Activated CD4-positive, CD25-positive, alpha-beta regulatory T cell (primary cell): ENCODE measurements around the gene RFNG.

ENCODE experiments used
- DNase-seq, 4 experiments: peaks; one replicate each; lab custom pipeline; 2025; lab: John Stamatoyannopoulos, UW

RFNG gene

DNA sequence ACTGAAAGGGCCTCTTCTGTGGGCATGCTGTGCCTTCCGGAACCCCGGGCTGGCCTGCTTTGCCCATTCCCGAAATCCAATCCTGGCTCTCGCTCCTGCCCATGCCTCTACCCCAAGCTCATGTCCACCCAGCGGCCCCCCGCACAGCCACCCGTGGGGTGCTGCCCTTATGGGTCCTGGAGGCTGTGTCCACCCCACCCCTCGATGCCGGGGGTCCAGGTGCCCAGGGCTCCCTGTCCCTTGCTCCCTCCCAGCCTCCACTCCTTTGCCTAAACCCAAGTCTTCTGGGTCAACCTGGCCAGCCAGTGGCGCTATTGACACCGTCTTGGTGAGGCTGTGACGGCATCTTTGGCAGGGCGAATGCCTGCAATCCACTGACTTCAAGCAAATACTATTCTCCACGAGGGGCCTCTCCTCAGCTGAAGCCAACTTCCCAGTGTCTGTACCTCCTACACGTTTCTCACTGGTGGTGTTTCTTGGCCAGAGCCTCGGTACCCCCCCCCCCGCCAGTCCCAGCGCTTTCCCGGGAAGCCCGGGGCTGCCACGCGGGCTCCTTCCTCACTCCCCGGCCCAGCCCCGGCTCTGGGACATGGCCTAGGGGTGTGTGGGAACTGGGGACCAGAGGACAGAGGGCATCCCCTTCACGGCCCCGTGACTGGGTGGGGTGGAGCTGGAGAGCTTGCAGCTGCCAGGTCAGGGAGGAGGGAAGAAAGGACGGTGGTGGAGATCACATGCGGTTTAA, 26.2 kb upstream of the RFNG start:
- DNase-seq = no peak

DNA sequence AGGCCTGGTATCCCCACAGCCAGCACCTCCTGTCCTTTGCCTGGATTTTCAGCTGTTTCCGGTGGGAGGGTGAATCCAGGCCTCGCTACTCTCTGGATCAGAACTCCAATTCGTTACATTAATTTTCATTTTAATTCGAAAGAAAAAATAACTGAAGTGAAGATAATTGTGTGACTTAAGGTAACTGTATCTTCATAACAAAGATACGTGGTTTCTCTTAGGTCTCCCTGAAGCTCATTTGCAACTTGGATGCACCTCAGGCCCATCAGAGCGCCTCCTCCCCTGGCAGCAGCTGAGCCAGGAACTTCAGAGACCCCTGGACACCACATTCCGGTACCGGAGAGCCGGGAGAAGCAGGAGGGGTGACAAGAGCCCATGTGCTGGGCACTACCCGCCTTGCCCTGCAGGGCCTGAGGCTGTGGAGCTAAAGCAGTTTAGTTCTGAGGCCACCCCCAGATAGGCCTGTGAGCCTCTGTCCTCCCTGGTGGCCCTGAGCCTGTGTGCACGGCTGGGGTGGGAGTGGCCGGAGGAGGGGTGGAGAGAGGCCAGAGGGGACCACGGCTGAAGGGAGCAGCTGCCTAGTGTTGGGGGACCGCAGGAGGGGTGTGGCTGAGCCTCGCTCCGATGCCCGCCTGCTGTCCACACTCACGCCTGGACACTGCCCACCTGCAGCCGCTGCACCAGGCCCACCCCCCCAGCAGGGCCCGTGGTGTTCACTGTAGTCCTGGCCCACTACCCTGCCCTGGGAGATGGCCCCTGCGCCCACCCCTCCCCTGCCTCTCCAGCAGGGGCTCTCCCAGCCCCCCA, 25.4 kb upstream of the RFNG start:
- DNase-seq = no peak

DNA sequence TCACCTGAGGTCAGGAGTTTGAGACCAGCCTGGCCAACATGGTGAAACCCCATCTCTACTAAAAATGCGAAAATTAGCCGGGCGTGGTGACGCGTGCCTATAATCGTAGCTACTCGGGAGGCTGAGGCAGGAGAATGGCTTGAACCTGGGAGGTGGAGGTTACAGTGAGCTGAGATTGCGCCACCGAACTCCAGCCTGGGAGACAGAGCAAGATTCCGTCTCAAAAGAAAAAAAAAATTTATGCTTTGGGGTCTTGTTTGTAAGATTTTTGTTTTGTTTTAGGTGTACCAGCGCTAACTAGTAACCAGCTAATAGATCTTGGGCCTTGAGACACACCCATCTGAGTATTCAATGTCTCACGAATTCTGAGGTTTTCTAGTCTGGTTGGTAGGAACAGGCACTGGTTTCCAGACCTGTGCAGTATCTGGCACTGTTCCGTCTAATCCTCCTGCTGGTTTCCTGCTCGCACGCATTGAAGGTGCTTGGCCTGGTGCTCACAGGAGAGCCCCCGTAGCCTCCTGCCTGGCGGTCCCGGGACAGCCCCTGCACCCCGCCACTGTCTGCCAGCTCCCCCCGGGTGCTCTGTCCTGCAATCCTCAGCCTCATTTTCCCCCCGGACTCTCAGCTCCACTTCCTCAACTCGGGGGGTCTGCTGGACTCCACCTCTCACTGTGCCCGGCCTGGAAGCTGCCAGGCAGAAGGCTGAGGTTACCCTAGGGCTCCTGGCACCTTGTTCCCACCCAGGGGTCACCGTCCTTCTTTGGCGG, 24.6 kb upstream of the RFNG start:
- no peak for DNase-seq

DNA sequence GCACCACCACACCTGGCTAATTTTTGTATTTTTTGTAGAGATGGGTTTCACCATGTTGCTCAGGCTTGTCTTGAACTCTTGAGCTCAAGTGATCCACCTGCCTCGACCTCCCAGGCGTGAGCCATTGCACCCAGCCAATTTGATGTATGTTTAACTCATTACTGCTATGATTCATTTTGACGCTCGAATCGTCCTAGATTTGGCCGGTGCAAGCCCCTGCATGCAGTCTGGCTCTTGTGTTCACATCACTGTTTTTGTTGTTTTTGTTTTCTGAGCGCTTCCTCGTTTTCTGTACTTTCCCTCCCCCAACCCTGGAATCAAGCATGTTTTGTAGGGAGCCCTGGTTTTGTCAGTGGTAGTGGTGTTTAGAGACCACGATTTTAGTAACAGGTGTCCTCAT, 21.8 kb upstream of the RFNG start:
- no peak for DNase-seq

DNA sequence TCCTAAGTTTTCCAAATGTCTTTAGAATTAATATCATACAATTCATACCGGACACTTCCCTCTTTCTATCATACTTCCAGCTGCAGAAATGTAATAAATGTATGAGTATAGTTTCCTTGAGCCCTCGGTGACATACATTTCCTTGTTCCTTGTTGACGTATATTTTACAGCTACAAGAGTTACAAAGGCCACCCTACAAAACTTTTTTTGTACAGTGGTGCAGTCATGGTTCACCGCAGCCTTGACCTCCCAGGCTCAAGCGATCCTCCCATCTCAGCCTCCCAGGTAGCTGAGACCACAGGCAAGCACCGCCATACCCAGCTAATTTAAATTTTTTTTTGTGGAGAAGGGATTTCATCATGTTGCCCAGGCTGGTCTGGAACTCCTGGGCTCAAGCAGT, 21.2 kb upstream of the RFNG start:
- no peak for DNase-seq

DNA sequence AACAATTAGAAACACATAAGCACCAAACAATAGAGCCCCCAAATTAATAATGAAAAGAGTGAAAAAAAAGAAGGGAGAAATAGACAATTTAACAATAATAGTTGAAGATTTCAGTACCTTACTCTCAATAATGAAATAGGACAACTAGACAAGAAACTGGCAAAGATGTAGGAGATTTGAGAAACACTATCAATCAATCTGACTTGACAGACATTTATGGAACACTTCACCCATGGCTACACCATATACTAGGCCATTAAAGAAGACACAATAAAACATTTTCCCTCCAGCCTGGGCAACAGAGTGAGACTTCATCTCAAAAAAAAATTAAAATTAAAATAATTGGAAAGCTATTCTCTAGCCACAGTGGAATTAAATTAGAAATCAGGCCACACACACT, 19.0 kb upstream of the RFNG start:
- DNase-seq = no peak

DNA sequence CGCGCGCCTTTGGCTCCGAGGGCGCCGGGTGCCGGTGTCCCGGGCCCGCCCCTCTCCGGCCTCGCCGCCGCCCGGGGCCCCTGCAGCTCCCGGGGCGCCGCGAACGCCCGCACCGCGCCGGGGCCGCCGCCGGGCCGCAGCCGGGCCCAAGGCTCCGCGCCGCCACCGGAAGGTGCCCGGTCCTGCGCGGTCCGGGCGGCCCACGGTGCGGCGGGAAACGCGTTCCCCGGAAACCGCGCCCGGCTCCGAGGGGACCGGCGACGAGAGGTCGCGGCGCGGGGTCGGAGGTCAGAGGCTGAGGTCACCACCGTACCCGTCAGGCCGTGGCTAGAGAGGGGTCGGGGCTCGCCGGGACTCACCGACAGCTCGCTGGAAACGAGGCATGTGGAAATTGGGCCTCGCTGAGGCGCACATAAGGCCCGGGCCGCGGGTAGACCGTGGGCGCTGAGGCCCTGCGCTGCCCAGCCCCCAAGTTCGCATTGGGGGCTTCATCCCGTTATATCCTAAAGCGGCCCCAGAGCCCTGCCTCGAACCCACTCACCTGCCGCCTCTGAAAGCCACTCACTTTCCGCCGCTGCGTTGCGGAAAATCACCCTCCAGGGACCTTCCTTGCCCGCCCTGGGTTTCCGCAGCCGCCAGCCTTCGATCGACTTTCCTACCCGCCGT, 14.2 kb upstream of the RFNG start, which contains the start of gene DUS1L:
DUS1L (minus strand) TSS at position 167 of the 666 bp plus-strand sequence. CDS start 745 bp downstream, outside the sequence.
- peak; percentile 42 to 62 (median 50) for DNase-seq

DNA sequence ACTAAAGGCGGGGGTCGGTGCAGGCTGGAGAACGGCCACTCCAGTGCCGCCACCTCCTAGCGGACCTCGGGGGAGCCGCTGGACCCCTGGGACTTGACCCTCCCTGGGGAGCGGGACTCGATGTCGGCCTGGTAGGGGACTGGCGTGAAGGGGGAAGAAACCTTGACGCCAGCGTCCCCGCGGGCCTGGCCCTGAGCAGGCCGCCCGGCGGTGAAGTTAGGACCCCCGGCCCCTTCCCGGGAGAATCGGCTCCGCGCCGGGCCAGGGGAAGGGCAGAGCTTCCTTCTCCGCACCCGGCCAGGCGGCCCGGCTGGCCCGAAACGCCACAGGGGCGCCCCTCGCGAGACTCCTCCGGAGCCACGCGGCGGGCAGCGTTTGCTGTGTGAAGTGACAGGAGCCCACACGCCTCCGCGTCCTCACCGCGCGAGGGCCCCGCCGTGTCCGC, 13.6 kb upstream of the RFNG start:
- no peak for DNase-seq

DNA sequence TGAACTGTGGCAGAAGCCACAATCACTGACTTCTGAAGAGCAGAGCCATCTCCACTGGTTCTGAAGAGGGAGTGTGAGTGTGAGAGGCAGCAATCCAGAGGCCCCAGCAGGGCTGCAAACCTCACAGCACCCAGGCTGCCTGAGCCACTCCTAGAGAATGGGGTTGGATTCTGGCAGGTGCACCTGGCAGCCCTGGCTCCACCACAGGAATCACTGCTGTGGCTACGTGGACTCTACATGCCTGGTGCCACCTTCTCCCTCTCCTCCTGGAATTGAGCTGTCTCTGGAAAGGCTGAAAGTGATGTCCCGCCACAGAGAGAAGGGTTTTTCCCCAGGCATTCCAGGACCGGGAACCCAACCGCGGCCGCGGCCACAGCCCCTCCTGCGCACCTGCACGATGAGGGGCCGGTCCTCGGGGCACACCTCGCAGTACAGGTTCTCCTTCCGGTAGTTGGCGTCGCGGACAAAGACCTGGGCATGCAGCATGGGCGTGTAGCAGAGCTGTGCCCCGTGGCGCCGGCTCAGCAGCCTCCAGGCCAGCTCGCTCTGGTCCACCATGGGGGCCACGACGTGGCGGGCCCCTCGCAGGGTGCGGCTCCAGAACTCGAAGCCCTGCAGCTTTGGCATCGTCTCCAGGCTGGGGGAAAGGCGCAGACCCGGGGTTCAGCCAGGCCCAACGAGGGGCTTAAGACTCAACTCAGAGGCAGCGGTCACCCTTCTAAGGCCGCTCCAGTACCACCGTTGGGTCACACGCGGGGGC, 13.0 kb upstream of the RFNG start:
- DNase-seq = no peak

DNA sequence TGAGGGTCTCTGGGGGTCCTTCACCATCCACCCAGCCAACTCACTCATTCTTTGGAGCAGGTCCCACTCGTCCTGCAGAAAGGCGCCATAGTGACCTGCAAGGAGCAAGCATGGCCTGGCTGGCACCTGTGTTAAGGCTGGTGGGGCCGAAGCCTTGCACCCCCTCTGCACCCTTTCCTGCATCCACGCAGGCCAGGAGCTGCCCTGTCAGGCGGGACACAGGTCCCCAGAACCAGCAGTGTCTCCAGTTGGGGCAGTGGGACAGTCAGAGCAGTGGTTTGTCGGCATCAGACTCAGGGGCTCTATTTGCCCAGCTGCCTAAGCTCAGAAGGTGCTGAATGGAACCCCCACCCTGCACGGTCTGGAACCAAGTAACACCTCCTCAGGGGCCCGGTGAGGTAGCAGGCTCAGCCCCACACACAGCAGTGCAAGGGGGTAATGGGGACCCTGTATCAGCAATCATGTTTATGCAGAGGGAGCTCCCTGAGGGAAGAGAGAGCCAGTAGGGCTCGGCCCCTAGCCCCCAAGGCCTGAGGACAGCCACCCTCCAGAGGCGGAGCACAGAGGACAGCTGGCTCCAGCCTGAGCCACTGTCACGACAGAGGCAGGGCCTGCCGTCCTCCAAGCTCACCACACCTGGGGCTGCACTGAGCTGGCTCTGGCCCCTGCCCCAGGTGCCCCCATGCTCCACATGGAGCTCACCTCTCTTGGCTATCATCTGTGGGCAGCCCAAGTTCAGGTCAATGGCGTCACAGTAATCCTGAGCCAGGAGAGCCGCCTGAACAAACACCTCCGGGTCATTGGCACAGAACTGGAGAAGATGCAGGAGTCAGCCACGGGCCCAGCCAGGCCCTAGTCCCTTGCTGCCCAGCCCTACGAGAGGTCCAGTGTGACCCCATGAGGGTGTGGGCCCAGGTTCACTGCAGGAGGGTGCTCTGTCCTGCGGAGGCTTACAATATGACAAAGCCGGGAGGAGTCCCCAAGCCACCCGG, 12.1 kb upstream of the RFNG start:
- DNase-seq = no peak

DNA sequence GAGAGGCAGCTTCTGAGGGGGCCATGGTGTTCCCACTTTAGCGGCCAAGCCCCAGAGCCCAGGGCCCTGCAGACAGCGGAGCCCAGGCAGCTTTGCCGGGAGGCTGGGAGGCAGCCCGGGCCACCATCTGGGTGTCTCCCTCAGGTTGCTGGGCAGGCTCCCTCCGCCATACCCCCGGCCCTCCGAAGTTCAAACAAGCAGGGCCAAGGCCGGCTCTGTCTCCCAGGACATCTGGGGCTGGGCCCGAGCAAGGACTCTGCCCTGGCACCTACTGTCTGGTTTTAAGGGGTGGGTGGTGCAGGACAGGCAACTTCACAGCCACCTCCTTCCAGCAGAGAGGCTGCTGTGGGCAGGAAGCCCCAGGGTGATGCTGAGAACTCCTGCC, 11.4 kb upstream of the RFNG start:
- DNase-seq = no peak

DNA sequence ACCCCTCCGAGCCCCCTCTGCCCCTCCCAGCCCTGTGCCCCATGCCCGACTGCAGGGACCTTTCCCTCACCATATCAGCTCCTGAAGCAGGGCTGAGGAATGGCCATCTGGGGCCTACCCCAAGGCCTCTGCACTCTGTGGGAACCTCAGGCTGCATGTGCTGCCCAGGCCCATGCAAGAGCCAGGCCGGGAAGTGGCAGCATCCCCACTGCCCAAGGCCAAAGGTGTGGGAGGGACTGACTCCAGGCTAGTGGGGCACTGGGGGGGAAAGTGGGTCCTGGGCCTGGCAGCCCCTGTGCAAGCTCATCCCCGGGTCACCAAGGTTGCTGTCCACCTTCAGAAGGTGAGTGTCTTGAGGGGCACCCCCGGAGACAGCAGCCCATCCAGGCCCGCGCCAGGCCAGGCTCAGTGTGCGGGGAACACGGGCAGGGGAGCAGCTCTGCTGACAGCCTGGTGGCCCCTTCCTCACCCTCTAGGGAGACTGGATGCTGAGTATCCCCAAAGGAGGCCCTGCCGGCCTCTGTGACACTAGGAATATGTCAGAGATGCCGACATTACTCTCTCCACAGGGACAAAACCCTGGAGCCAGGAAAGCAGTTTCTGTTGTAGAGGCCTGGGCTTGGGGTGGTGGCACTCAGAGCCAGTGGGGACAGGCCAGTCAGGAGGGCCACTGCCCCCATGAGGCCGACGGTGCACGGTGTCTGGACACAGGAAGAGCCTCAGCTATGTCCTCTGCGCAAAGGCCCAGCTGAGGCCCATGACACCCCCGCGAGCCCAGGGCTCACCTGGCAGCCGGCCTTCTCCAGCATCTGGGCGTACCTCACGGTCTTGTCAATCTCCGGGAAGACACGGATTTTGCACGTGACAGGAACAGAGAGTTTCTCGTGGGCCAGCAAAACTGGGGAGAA, 10.7 kb upstream of the RFNG start:
- no peak for DNase-seq

DNA sequence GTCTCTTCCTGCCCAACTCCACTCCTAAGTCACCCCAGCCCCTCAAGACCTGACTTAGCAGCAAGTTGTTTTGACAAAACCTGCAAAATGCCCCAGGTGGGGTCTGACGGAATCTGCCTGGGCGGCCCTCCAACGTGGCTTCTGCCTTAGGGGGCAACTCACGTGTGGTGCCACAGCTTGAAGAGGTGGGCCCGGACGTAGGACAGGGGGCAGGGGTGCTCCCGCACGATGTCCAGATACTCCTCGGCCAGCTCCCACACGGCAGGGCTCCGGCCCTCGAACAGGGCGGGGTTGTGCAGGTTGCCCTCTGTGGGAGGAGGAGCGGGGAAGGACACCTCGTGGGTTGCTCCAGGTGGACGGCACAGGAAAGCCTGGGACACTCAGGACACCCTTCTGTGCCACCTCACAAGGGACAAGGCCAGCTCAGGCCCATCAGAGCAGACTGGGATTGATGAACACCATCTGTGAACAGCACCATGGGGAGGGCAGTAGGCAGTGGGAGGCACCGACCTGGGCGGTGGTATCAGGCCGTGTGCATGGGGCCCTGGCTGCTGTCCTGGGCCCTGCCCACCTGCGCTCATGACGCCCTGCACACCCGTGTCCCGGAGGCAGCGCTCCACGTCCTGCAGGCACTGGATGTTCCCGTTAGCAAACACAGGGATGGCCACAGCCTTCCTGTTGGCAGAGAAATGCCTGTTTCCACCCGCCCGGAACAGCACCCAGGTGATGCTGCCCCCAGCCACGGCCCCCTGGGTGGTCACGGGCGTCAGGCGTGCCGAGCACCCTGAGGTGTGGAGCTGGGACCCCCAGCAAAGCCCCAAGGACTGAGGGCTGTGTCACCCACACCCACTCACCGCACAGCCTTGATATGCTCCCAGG, 9.7 kb upstream of the RFNG start:
- DNase-seq = no peak

DNA sequence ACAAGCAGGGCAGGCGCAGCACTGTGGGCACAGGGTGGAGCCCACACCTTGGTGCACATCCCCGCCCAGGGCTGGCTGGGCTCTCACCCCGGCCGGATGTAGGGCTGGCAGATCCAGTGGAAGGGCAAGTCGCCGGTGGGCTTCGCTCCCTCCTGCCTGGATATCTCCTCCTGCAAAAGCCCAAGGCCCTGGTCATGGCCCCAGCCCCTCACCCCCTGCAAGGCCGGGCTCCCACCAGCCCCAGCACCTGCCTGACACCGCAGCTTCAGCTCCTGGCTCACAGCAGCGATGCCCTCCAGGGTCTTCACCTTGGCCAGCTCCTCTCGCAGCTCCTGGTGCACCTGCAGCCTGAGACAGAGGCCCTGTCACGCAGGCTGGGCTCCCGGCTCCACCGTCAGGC, 9.0 kb upstream of the RFNG start:
- DNase-seq = no peak

DNA sequence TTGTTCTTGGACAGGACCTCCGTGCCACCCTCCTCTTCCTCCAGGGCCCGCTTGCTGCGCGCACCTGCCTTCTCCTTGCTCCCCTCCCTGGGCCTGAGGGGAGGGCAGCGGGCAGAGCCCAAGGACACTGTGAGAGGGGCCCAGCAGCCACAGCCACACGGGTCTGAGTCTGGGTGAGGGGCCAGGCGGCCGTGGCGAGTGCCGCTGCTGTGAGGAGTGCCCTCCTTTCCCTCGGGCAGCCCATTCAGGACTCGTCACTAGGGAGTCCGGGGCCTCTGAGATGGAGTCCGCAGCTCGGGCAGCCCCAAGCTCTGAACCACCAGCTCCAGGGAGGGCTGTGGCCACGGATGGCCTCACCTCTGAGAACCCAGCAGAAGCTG, 8.4 kb upstream of the RFNG start:
- DNase-seq = no peak

DNA sequence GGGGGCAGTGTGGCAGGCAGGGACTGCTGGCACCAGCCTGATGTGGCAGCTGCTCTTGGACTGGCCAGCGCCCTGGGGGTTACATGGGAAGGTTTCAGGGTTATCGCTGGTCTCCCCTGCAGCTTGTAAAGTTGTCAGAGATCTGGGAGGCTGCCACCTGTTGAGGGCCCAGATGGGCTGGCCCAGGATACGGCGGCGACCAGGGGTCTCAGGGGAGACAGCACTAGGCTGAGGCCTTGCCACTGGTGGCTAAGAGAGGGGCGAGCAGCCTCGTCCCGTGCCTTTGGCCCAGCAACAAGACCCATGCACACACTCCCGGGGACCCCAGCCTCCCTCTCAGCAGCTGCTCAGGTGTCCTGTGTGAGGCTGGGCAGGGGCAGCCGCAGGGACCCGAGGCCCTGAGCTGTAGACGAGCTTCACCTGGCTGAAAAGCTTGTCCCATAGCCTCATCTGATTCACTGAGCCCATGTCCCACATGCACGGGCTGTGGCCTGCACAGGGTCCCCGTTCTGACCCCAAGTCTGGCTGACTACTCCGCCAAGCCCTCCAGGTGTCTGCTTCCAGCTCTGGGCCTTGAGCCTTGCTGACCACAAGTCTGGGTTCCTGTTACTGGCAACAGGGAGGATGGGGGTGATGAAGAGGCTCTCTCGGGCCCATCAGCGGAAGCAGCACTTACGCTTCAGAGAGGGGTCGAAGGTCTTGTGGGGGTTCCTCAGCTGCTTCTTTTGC, 7.8 kb upstream of the RFNG start:
- no peak for DNase-seq

DNA sequence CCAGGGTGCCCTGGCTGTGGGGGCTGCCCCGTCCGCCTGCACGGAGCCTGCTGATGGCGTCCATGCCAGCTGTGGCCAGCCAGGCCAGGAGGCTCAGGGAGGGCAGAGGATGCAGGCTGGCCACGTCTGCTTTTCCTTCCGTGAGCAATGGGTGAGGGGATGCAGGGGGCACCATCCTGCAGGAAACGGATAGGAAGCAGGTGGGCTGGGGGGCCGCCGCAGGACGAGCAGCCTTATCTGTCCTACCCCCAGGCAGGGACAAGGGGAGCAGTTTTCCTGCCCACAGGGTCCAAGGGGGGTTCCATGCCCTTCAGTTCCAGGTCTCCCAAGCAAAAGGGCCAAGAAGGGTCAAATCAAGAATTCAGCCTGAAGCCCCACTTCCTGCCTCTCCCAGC, 7.2 kb upstream of the RFNG start:
- DNase-seq = no peak
